Measurements from ENCODE around the gene OLFML2A. TPM values are rescaled to one million over a fixed set of nuclear protein-coding genes. Genes with fewer than 3 reads are reported as not detected.
A peak's percentile ranks its signal among the peaks of the same experiment; 100 is the strongest.
"Not testable (repeated sequence)": the region's sequence is repeated elsewhere in the genome, so short reads cannot be mapped to it uniquely, and the experiment has no call there.

The OLFML2A gene
- polyA plus RNA-seq, 3 donors, result 0.03 to 0.25 TPM; not detected in 1

GRCh38 chr9:124834591-124834990, 57.7 kb downstream of the OLFML2A start:
- Mint-ChIP-seq H3K36me3 (peaks cover 0 to 5% of the 10 kb centered on the region in 2 donors), H3K27me3 (ENCODE audit: low read depth in 3 of 3) (peaks cover 10 to 27% (median 22%) of the 10 kb centered on the region in 3 donors), H3K27ac (peak overlapping the region in 1 of 7 donors; percentile 28), H3K4me3 (no peak overlapping the region), H3K9me3 (peaks cover 0 to 6% (median 4%) of the 10 kb centered on the region in 7 donors), H3K4me1 (peaks cover 12% of the 10 kb centered on the region)
- H3K9me3 ChIP-seq (replicated peaks in 1 of 2; ENCODE audit: control insufficient read depth in 1 of 2, insufficient read depth in 1 of 2, low read length in 2 of 2), result no peaks in the 10 kb centered on the region
- WGBS (ENCODE audit: insufficient coverage), result 89% methylated on average over 7 of the region's 7 CpGs
- no peak overlapping the region for H3K4me3 ChIP-seq (replicated peaks in 1 of 3; ENCODE audit: low read depth in 2 of 3, low read length in 3 of 3)
- no peak overlapping the region for H3K27ac ChIP-seq (ENCODE audit: low read depth in 1 of 2, low read length in 2 of 2)
- H2AFZ ChIP-seq (ENCODE audit: insufficient read depth, low read depth, low read length, poor library complexity, severe bottlenecking), result no peak overlapping the region
- no peak for DNase-seq
- peaks cover 0 to 12% of the 10 kb centered on the region in 2 donors for H3K27me3 ChIP-seq (ENCODE audit: control insufficient read depth in 2 of 2, insufficient read depth in 2 of 2, low read length in 2 of 2)
- H3K4me1 ChIP-seq (ENCODE audit: control insufficient read depth in 1 of 2, insufficient read depth in 2 of 2, low read length in 2 of 2), result peaks cover 9 to 18% of the 10 kb centered on the region in 2 donors
- no peak for TF ChIP-seq CTCF (IDR thresholded peaks at IDR 0.05)
- intact Hi-C loops (cut with micrococcal nuclease), result no loop called here
- H3K36me3 ChIP-seq (replicated peaks in 1 of 2; ENCODE audit: control insufficient read depth in 1 of 2, insufficient read depth in 2 of 2, low read length in 2 of 2), result no peaks in the 10 kb centered on the region
- H3K9ac ChIP-seq (ENCODE audit: insufficient read depth, low read length, poor library complexity, severe bottlenecking), result no peak overlapping the region
- no peak overlapping the region for H3K4me2 ChIP-seq (replicated peaks; ENCODE audit: extremely low read depth, low read length, poor library complexity, severe bottlenecking)
- H4K20me1 ChIP-seq (ENCODE audit: insufficient read depth, low read length), result no peaks in the 10 kb centered on the region
- no peaks in the 10 kb centered on the region for H3K79me2 ChIP-seq (ENCODE audit: insufficient read depth, low read length)

DNA sequence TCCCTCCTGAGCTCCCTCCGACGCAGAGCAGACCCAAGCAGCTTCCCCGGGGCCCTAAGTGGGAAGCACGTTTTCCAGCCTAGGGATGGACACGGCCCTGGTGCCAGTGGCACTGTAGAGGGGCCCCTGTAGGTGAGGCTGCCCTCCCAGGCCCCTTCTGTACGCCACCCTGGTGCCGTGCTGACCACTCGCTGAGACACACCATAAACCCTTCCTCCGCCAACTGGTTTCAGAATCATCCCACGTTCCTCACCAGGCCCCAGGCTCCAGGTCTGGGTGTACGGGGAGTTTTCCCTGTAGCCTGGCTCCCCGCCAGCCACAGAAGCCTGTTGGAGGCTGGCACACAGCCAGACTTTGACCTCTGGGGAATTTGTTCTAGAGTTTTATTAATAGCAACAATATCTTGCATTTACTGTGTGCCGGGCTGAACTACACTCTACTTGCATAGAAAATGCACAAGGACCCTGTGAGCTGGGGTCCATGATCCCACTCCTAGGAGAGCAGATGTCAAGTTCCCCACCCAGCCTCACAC, 58.2 kb downstream of the OLFML2A start:
- Histone ChIP-seq H3K9me3 (replicated peaks in 1 of 2; ENCODE audit: control insufficient read depth in 1 of 2, insufficient read depth in 1 of 2, low read length in 2 of 2) (no peaks in the 10 kb centered on the region), H3K4me2 (replicated peaks; ENCODE audit: extremely low read depth, low read length, poor library complexity, severe bottlenecking) (no peak overlapping the region), H3K79me2 (ENCODE audit: insufficient read depth, low read length) (no peaks in the 10 kb centered on the region), H3K36me3 (replicated peaks in 1 of 2; ENCODE audit: control insufficient read depth in 1 of 2, insufficient read depth in 2 of 2, low read length in 2 of 2) (no peaks in the 10 kb centered on the region), H2AFZ (ENCODE audit: insufficient read depth, low read depth, low read length, poor library complexity, severe bottlenecking) (no peak overlapping the region), H3K9ac (ENCODE audit: insufficient read depth, low read length, poor library complexity, severe bottlenecking) (no peak overlapping the region), H3K4me3 (replicated peaks in 1 of 3; ENCODE audit: low read depth in 2 of 3, low read length in 3 of 3) (no peak overlapping the region), H3K27ac (ENCODE audit: low read depth in 1 of 2, low read length in 2 of 2) (no peak overlapping the region), H3K27me3 (ENCODE audit: control insufficient read depth in 2 of 2, insufficient read depth in 2 of 2, low read length in 2 of 2) (peaks cover 0 to 12% of the 10 kb centered on the region in 2 donors), H4K20me1 (ENCODE audit: insufficient read depth, low read length) (no peaks in the 10 kb centered on the region), H3K4me1 (ENCODE audit: control insufficient read depth in 1 of 2, insufficient read depth in 2 of 2, low read length in 2 of 2) (peaks cover 9 to 18% of the 10 kb centered on the region in 2 donors)
- Mint-ChIP-seq H3K4me3 (no peak overlapping the region), H3K36me3 (peaks cover 0 to 5% of the 10 kb centered on the region in 2 donors), H3K4me1 (peaks cover 12% of the 10 kb centered on the region), H3K27ac (no peak overlapping the region), H3K27me3 (ENCODE audit: low read depth in 3 of 3) (peaks cover 10 to 28% (median 26%) of the 10 kb centered on the region in 3 donors), H3K9me3 (peaks cover 0 to 6% (median 4%) of the 10 kb centered on the region in 7 donors)
- 63% methylated on average over 8 of the region's 13 CpGs for WGBS (ENCODE audit: insufficient coverage)
- intact Hi-C loops (cut with micrococcal nuclease), result no loop called here
- TF ChIP-seq CTCF (IDR thresholded peaks at IDR 0.05), result no peak
- no peak for DNase-seq

- H3K4me1 Mint-ChIP-seq; H3K27ac ChIP-seq (ENCODE audit: low read depth in 1 of 2, low read length in 2 of 2); H3K36me3 Mint-ChIP-seq; H3K4me3 ChIP-seq (replicated peaks in 1 of 3; ENCODE audit: low read depth in 2 of 3, low read length in 3 of 3); H3K27ac Mint-ChIP-seq; DNase-seq; intact Hi-C loops (cut with micrococcal nuclease); H3K36me3 ChIP-seq (replicated peaks in 1 of 2; ENCODE audit: control insufficient read depth in 1 of 2, insufficient read depth in 2 of 2, low read length in 2 of 2); H3K9ac ChIP-seq (ENCODE audit: insufficient read depth, low read length, poor library complexity, severe bottlenecking); H3K4me2 ChIP-seq (replicated peaks; ENCODE audit: extremely low read depth, low read length, poor library complexity, severe bottlenecking); H3K9me3 ChIP-seq (replicated peaks in 1 of 2; ENCODE audit: control insufficient read depth in 1 of 2, insufficient read depth in 1 of 2, low read length in 2 of 2); H2AFZ ChIP-seq (ENCODE audit: insufficient read depth, low read depth, low read length, poor library complexity, severe bottlenecking); H3K9me3 Mint-ChIP-seq; H3K79me2 ChIP-seq (ENCODE audit: insufficient read depth, low read length); H4K20me1 ChIP-seq (ENCODE audit: insufficient read depth, low read length); H3K4me1 ChIP-seq (ENCODE audit: control insufficient read depth in 1 of 2, insufficient read depth in 2 of 2, low read length in 2 of 2): not testable (repeated sequence)
- 100% methylated on average over 1 of the region's 5 CpGs for WGBS (ENCODE audit: insufficient coverage)
- Mint-ChIP-seq H3K4me3 (peak overlapping the region; percentile 44 to 50), H3K27me3 (ENCODE audit: low read depth in 3 of 3) (peaks cover 10 to 32% (median 28%) of the 10 kb centered on the region in 3 donors)
- H3K27me3 ChIP-seq (ENCODE audit: control insufficient read depth in 2 of 2, insufficient read depth in 2 of 2, low read length in 2 of 2), result peaks cover 0 to 12% of the 10 kb centered on the region in 2 donors
Measured at GRCh38 chr9:124838132-124838531, 61.2 kb downstream of the OLFML2A start.
